GM18498 (cell line): ENCODE measurements around the gene BBC3.
A peak's percentile ranks its signal among the peaks of the same experiment; 100 is the strongest.
"Not testable (repeated sequence)": the region's sequence is repeated elsewhere in the genome, so short reads cannot be mapped to it uniquely, and the experiment has no call there.

ENCODE experiments used
- ATAC-seq: cut with Tn5 transposase; IDR thresholded peaks from one replicate; pipeline ENCODE4 v1.9.1; 2021; ENCODE audit warnings: mild to moderate bottlenecking, moderate library complexity; ENCODE audit not compliant: unreplicated experiment

The BBC3 gene

GRCh38 chr19:47258895-47259555 is 28.0 kb upstream of the BBC3 start:
- ATAC-seq: no peak

- no peak for ATAC-seq
These were observed 27.4 kb upstream of the BBC3 start for GRCh38 chr19:47258434-47258833.

GRCh38 chr19:47257411-47258169 is 26.6 kb upstream of the BBC3 start:
- no peak for ATAC-seq

GRCh38 chr19:47256693-47257410 is 25.9 kb upstream of the BBC3 start:
- ATAC-seq: peak; percentile 71

- peak; percentile 60 for ATAC-seq
These were observed 25.1 kb upstream of the BBC3 start, which contains the start of gene CCDC9 for GRCh38 chr19:47255879-47256692. Gene CCDC9, plus strand, starts transcription at chr19:47256525. Its CDS starts 1,876 bp downstream, at chr19:47258401.

- no peak for ATAC-seq
These were observed 23.0 kb upstream of the BBC3 start for GRCh38 chr19:47253970-47254369.

GRCh38 chr19:47253467-47253881 is 22.5 kb upstream of the BBC3 start:
- no peak for ATAC-seq

GRCh38 chr19:47253016-47253415 is 22.0 kb upstream of the BBC3 start:
- not testable (repeated sequence) for ATAC-seq

- ATAC-seq: no peak
These were observed 16.4 kb upstream of the BBC3 start for GRCh38 chr19:47247308-47247990.

GRCh38 chr19:47243776-47244547 is 13.0 kb upstream of the BBC3 start:
- peak; percentile 56 for ATAC-seq

- no peak for ATAC-seq
These were observed 12.4 kb upstream of the BBC3 start for GRCh38 chr19:47243364-47243775.

- no peak for ATAC-seq
These were observed 11.0 kb upstream of the BBC3 start for GRCh38 chr19:47241919-47242577.

- ATAC-seq: no peak
These were observed 10.3 kb upstream of the BBC3 start for GRCh38 chr19:47240996-47241918.

GRCh38 chr19:47240556-47240955 is 9.6 kb upstream of the BBC3 start:
- no peak for ATAC-seq

GRCh38 chr19:47239610-47240296 is 8.8 kb upstream of the BBC3 start:
- no peak for ATAC-seq

GRCh38 chr19:47239152-47239551 is 8.2 kb upstream of the BBC3 start:
- ATAC-seq: no peak

- ATAC-seq: no peak
These were observed 5.2 kb upstream of the BBC3 start for GRCh38 chr19:47236072-47236675.
